ENCODE measurements around the gene PPIF.
A peak's percentile ranks its signal among the peaks of the same experiment; 100 is the strongest.
"Not testable (repeated sequence)": the region's sequence is repeated elsewhere in the genome, so short reads cannot be mapped to it uniquely, and the experiment has no call there.

The PPIF gene

GRCh38 chr10:79329529-79329928 is 17.7 kb upstream of the PPIF start:
- Histone ChIP-seq H3K27me3 (no peaks in the 10 kb centered on the region), H3K9me3 (no peaks in the 10 kb centered on the region), H3K4me1 (ENCODE audit: control insufficient read depth in 1 of 2, insufficient read depth in 1 of 2, low read depth in 1 of 2, low read length in 1 of 2) (peaks cover 10 to 13% of the 10 kb centered on the region in 2 experiments), H3K4me3 (ENCODE audit: low read depth in 1 of 2, low read length in 1 of 2) (no peak overlapping the region), H3K27ac (peak overlapping the region; percentile 10), H3K36me3 (no peaks in the 10 kb centered on the region)
- no peak for TF ChIP-seq CTCF (IDR thresholded peaks at IDR 0.05)

DNA sequence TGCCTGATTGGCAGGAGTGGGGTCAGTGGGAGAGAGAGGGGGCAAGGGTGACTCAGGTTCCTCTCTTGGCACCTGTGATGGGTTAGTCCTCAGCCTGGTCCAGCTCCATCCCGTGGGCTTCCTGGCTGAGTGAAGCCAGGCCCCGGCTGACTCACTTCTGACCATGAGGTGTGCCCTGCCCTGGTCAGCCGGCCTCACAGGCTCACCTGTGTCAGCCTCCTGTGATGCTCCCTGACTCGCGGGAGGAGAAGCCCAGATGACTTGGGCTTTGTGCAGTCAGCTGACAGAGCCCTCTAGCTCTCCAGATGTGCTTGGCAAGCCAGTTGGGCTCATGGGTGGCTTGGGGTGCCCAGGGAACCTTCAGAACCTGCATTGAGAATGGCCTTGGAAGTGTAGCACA is 16.0 kb upstream of the PPIF start:
- Histone ChIP-seq H3K4me3 (ENCODE audit: low read depth in 1 of 2, low read length in 1 of 2) (peak overlapping the region in 1 of 2 experiments; percentile 1), H3K4me1 (ENCODE audit: control insufficient read depth in 1 of 2, insufficient read depth in 1 of 2, low read depth in 1 of 2, low read length in 1 of 2) (peaks cover 10 to 13% of the 10 kb centered on the region in 2 experiments), H3K36me3 (no peaks in the 10 kb centered on the region), H3K27ac (peak overlapping the region; percentile 73), H3K9me3 (no peaks in the 10 kb centered on the region), H3K27me3 (no peaks in the 10 kb centered on the region)
- no peak for TF ChIP-seq CTCF (IDR thresholded peaks at IDR 0.05)

DNA sequence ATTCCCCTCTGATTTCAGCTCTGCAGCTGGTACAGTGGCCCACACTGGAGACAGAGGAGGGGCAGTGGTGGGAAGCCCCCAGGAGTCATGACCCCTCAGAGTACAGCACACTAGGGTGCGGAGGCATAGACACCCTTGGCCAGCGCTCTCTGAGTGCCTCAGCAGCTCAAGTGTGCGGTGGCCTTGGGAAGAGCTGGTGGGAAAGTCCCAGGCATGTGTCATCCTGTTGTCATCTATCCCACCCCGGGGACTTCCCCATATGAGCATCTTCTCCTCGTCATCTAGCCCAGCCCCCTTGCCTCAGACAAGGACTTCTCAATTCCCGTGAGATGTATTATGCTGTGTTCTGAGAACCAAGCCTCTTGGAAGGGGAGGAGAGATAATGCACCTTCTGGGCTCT is 15.6 kb upstream of the PPIF start:
- Histone ChIP-seq H3K9me3 (no peaks in the 10 kb centered on the region), H3K4me3 (ENCODE audit: low read depth in 1 of 2, low read length in 1 of 2) (peak overlapping the region in 1 of 2 experiments; percentile 1), H3K27me3 (no peaks in the 10 kb centered on the region), H3K36me3 (no peaks in the 10 kb centered on the region), H3K4me1 (ENCODE audit: control insufficient read depth in 1 of 2, insufficient read depth in 1 of 2, low read depth in 1 of 2, low read length in 1 of 2) (peaks cover 10 to 13% of the 10 kb centered on the region in 2 experiments), H3K27ac (peak overlapping the region; percentile 73)
- peak; percentile 14 for TF ChIP-seq CTCF (IDR thresholded peaks at IDR 0.05)

GRCh38 chr10:79332610-79333315 is 14.5 kb upstream of the PPIF start:
- H3K27me3 ChIP-seq; H3K4me3 ChIP-seq (ENCODE audit: low read depth in 1 of 2, low read length in 1 of 2): not testable (repeated sequence)
- H3K27ac ChIP-seq = peak overlapping the region; percentile 31

DNA sequence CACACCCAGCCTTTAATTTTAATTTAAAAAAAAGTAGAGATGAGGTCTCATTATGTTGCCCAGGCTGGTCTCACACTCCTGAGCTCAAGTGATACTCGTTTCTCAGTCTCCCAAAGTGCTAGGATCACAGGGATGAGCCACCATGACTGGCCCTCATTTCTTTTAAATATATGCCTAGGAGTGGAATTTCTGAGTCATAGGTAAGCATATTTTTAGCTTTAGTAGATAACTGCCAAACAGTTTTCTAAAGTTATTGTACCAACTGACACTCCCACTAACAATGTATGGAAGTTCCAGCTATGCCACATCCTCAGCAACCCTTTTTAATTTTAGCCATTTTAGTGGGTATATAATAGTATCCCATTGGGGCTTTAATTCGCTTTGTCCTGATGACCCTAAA is 13.8 kb upstream of the PPIF start:
- H3K4me1 ChIP-seq (ENCODE audit: control insufficient read depth in 1 of 2, insufficient read depth in 1 of 2, low read depth in 1 of 2, low read length in 1 of 2) = peaks cover 10 to 13% of the 10 kb centered on the region in 2 experiments
- H3K36me3 ChIP-seq = no peaks in the 10 kb centered on the region
- H3K9me3 ChIP-seq = no peaks in the 10 kb centered on the region
- no peak overlapping the region for H3K27ac ChIP-seq
- H3K27me3 ChIP-seq = no peaks in the 10 kb centered on the region
- no peak for TF ChIP-seq CTCF (IDR thresholded peaks at IDR 0.05)
- no peak overlapping the region for H3K4me3 ChIP-seq (ENCODE audit: low read depth in 1 of 2, low read length in 1 of 2)

More at GRCh38 chr10:79332610-79333315, 14.5 kb upstream of the PPIF start:
- H3K4me1 ChIP-seq (ENCODE audit: control insufficient read depth in 1 of 2, insufficient read depth in 1 of 2, low read depth in 1 of 2, low read length in 1 of 2) = peaks cover 10 to 13% of the 10 kb centered on the region in 2 experiments
- H3K36me3 ChIP-seq, H3K9me3 ChIP-seq: not testable (repeated sequence)

DNA sequence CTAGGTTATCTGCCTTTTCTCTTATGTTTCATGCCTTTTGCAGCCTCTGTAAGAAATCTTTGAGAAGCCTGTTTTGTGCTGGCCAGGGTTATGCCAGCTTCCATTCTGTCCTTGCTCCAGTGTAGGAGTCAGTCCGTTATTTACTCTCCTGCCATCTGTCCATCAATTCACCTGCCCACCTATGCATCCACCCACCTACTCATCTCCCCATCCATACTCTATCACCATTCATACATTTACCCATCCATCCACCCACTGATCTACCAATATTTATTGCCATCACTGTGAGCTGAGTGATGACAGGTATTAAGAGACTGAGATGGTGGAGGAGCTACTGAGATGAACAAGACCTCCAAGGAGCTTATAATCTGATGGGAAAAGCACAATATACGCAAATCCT is 12.7 kb upstream of the PPIF start:
- TF ChIP-seq CTCF (IDR thresholded peaks at IDR 0.05) = no peak
- Histone ChIP-seq H3K27me3 (no peaks in the 10 kb centered on the region), H3K27ac (no peak overlapping the region), H3K36me3 (no peaks in the 10 kb centered on the region), H3K4me1 (ENCODE audit: control insufficient read depth in 1 of 2, insufficient read depth in 1 of 2, low read depth in 1 of 2, low read length in 1 of 2) (peaks cover 10 to 13% of the 10 kb centered on the region in 2 experiments), H3K9me3 (no peaks in the 10 kb centered on the region), H3K4me3 (ENCODE audit: low read depth in 1 of 2, low read length in 1 of 2) (no peak overlapping the region)

All from neutrophil (primary cell).